Upper lobe of left lung (tissue), 6 donors: ENCODE data around the gene OLFML1. TPM values are rescaled to one million over a fixed set of nuclear protein-coding genes. Genes with fewer than 3 reads are reported as not detected.

ENCODE experiments used
- ATAC-seq, 2 donors: fragments of 200-7000 bp; cut with Tn5 transposase; one replicate each; pipeline ENCODE4 v1.9.1; 2022; ENCODE audit warnings: mild to moderate bottlenecking in 2 of 2, moderate library complexity in 2 of 2; ENCODE audit not compliant: low FRiP score in 2 of 2
- DNase-seq, 2 donors: peaks; one replicate each; pipeline ENCODE4 v3.0.0-alpha.2; 2019 to 2020
- H3K27ac ChIP-seq, 4 donors: fragments of 200-600 bp; sonication (generic); one replicate each; pipeline ENCODE4 v1.5.1; 2016 to 2019
- H3K27me3 ChIP-seq, 4 donors: fragments of 200-600 bp; sonication (generic); one replicate each; pipeline ENCODE4 v1.5.1; 2017 to 2019
- H3K36me3 ChIP-seq, 4 donors: fragments of 200-600 bp; sonication (generic); one replicate each; pipeline ENCODE4 v1.5.1; 2016 to 2019
- H3K4me1 ChIP-seq, 4 donors: fragments of 200-600 bp; sonication (generic); one replicate each; pipeline ENCODE4 v1.5.1; 2018 to 2019
- H3K4me3 ChIP-seq, 4 donors: fragments of 200-600 bp; sonication (generic); one replicate each; pipeline ENCODE4 v1.5.1; 2017 to 2019; ENCODE audit warnings: mild to moderate bottlenecking in 2 of 4, moderate library complexity in 1 of 4
- H3K9me3 ChIP-seq, 4 donors: fragments of 200-600 bp; sonication (generic); one replicate each; pipeline ENCODE4 v1.5.1; 2018 to 2019
- CTCF ChIP-seq, 6 experiments: fragments of 450-650 bp in 4 of 6; fragments of 200-600 bp in 2 of 6; sonication (generic) in 2 of 6; IDR thresholded peaks; one replicate each; pipeline ENCODE4 v1.5.1; 2016 to 2019; ENCODE audit warnings: antibody characterized with exemption in 6 of 6
- EP300 ChIP-seq, 4 donors: sonication (generic); formaldehyde crosslinking; IDR thresholded peaks; one replicate each; pipeline ENCODE4 v1.5.1; 2017; ENCODE audit warnings: antibody characterized with exemption in 4 of 4, control low read depth in 2 of 4
- POLR2A ChIP-seq, 4 donors: fragments of 450-650 bp; IDR thresholded peaks; one replicate each; pipeline ENCODE4 v1.5.1; 2016 to 2017; ENCODE audit warnings: antibody characterized with exemption in 4 of 4, mild to moderate bottlenecking in 2 of 4
- POLR2AphosphoS5 ChIP-seq, 2 donors: sonication (generic); formaldehyde crosslinking; IDR thresholded peaks; one replicate each; pipeline ENCODE4 v1.5.1; 2017; ENCODE audit warnings: antibody characterized with exemption in 2 of 2
- WGBS, 2 donors: methylation state at CpG; one replicate each; pipeline ENCODE4 v1.1.5; 2017 to 2018; 5-methylcytosine and 5-hydroxymethylcytosine counted together
- total RNA-seq, 6 donors: library from RNA; depleted of rRNA in 4 of 6; stranded (reverse); fragments of >200 nt in 4 of 6; gene quantifications; one replicate each; pipeline versions ENCODE4 v1.1.0 to v1.2.1, GENCODE V29; 2016 to 2021
- donor health status: DM: no; HTN: no; CAD: no; lungs with moderate emphysema.
- donor health status: DM: no; HTN: yes; CAD: no; lungs with severe emphysema.

Gene OLFML1
- total RNA-seq, 6 donors from 2014 or later: 1.6 to 34.2 (median 4.6) TPM

GRCh38 chr11:7525424-7525823 lies 40.1 kb downstream of the OLFML1 start:
- Histone ChIP-seq H3K9me3 (no peaks in the 10 kb centered on the region), H3K27me3 (no peaks in the 10 kb centered on the region), H3K27ac (no peak overlapping the region), H3K4me3 (no peak overlapping the region), H3K36me3 (no peaks in the 10 kb centered on the region), H3K4me1 (peaks cover 13 to 22% (median 19%) of the 10 kb centered on the region in 4 donors)
- ATAC-seq (no peak), DNase-seq (no peak)
- 95 to 100% methylated on average over 4 of the region's 4 CpGs for WGBS, 2 donors
- TF ChIP-seq CTCF (IDR thresholded peaks at IDR 0.05): no peak
- TF ChIP-seq EP300 (IDR thresholded peaks at IDR 0.05): no peak
- TF ChIP-seq POLR2AphosphoS5 (IDR thresholded peaks at IDR 0.05): no peak
- no peak for TF ChIP-seq POLR2A (IDR thresholded peaks at IDR 0.05)

GRCh38 chr11:7527029-7527428 lies 41.7 kb downstream of the OLFML1 start:
- 43 to 74% methylated on average over 1 of the region's 1 CpG for WGBS, 2 donors
- ATAC-seq: no peak

GRCh38 chr11:7528514-7529049 lies 43.3 kb downstream of the OLFML1 start:
- no peak for DNase-seq

More at GRCh38 chr11:7527029-7527428, 41.7 kb downstream of the OLFML1 start:
- no peak for TF ChIP-seq CTCF (IDR thresholded peaks at IDR 0.05)
- TF ChIP-seq POLR2AphosphoS5 (IDR thresholded peaks at IDR 0.05): no peak
- no peak for TF ChIP-seq EP300 (IDR thresholded peaks at IDR 0.05)
- TF ChIP-seq POLR2A (IDR thresholded peaks at IDR 0.05): no peak
- no peaks in the 10 kb centered on the region for H3K27me3 ChIP-seq
- peaks cover 16 to 27% (median 19%) of the 10 kb centered on the region in 4 donors for H3K4me1 ChIP-seq
- DNase-seq: no peak
- H3K9me3 ChIP-seq: no peaks in the 10 kb centered on the region
- H3K27ac ChIP-seq: no peak overlapping the region
- H3K36me3 ChIP-seq: no peaks in the 10 kb centered on the region
- H3K4me3 ChIP-seq: no peak overlapping the region

GRCh38 chr11:7530013-7530640 lies 44.8 kb downstream of the OLFML1 start:
- 88 to 92% methylated on average over 1 of the region's 1 CpG for WGBS, 2 donors
- H3K27me3 ChIP-seq: no peaks in the 10 kb centered on the region
- no peak for TF ChIP-seq POLR2AphosphoS5 (IDR thresholded peaks at IDR 0.05)
- no peak for TF ChIP-seq EP300 (IDR thresholded peaks at IDR 0.05)
- TF ChIP-seq CTCF (IDR thresholded peaks at IDR 0.05): no peak
- no peak for TF ChIP-seq POLR2A (IDR thresholded peaks at IDR 0.05)
- H3K27ac ChIP-seq: no peak overlapping the region
- no peak for ATAC-seq
- no peaks in the 10 kb centered on the region for H3K9me3 ChIP-seq
- H3K4me3 ChIP-seq: no peak overlapping the region
- no peak for DNase-seq
- H3K4me1 ChIP-seq: peaks cover 0 to 19% (median 3%) of the 10 kb centered on the region in 4 donors
- H3K36me3 ChIP-seq: no peaks in the 10 kb centered on the region

More at GRCh38 chr11:7528514-7529049, 43.3 kb downstream of the OLFML1 start:
- TF ChIP-seq POLR2AphosphoS5 (IDR thresholded peaks at IDR 0.05) (no peak), CTCF (IDR thresholded peaks at IDR 0.05) (no peak), POLR2A (IDR thresholded peaks at IDR 0.05) (no peak), EP300 (IDR thresholded peaks at IDR 0.05) (no peak)
- Histone ChIP-seq H3K9me3 (no peaks in the 10 kb centered on the region), H3K27ac (no peak overlapping the region), H3K4me1 (peaks cover 10 to 27% (median 15%) of the 10 kb centered on the region in 4 donors), H3K27me3 (no peaks in the 10 kb centered on the region), H3K4me3 (no peak overlapping the region), H3K36me3 (no peaks in the 10 kb centered on the region)
- peak in 1 of 2 donors; percentile 21 for ATAC-seq
- 85 to 94% methylated on average over 3 to 4 of the region's 4 CpGs for WGBS, 2 donors

GRCh38 chr11:7531011-7531410 lies 45.7 kb downstream of the OLFML1 start:
- Histone ChIP-seq H3K27ac (no peak overlapping the region), H3K4me3 (no peak overlapping the region), H3K27me3 (no peaks in the 10 kb centered on the region), H3K9me3 (no peaks in the 10 kb centered on the region), H3K4me1 (peaks cover 0 to 19% (median 3%) of the 10 kb centered on the region in 4 donors), H3K36me3 (no peaks in the 10 kb centered on the region)
- DNase-seq (no peak), ATAC-seq (no peak)
- TF ChIP-seq CTCF (IDR thresholded peaks at IDR 0.05) (no peak), EP300 (IDR thresholded peaks at IDR 0.05) (no peak), POLR2AphosphoS5 (IDR thresholded peaks at IDR 0.05) (no peak), POLR2A (IDR thresholded peaks at IDR 0.05) (no peak)
